Measurements from ENCODE around the gene RBM8A.

DNA sequence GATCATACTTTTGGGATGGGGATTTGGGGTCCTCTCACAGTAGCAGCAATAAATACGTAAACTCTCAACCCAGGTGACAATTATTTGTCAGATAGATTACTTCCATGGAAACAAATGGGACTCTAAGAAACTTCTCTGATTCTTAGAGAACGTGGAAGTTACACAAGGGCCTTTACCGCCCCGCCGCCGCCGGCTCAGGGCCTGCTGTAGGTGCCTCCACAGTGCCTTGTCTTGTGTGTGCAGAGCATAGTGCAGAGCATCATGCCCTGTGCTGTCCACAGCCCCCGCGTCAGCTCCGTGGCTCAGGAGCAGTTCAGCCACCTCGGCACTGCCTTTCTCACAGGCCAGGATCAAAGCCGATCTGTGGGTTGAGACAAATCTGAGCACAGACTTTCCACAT is 52.6 kb downstream of the RBM8A start:
- TF ChIP-seq, protein P1, sequence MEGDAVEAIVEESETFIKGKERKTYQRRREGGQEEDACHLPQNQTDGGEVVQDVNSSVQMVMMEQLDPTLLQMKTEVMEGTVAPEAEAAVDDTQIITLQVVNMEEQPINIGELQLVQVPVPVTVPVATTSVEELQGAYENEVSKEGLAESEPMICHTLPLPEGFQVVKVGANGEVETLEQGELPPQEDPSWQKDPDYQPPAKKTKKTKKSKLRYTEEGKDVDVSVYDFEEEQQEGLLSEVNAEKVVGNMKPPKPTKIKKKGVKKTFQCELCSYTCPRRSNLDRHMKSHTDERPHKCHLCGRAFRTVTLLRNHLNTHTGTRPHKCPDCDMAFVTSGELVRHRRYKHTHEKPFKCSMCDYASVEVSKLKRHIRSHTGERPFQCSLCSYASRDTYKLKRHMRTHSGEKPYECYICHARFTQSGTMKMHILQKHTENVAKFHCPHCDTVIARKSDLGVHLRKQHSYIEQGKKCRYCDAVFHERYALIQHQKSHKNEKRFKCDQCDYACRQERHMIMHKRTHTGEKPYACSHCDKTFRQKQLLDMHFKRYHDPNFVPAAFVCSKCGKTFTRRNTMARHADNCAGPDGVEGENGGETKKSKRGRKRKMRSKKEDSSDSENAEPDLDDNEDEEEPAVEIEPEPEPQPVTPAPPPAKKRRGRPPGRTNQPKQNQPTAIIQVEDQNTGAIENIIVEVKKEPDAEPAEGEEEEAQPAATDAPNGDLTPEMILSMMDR (conservative IDR thresholded peaks at IDR 0.05; ENCODE audit: low read depth, low read length): no peak
- no peak for TF ChIP-seq EZH2 (IDR thresholded peaks at IDR 0.05; ENCODE audit: low read length, unreplicated experiment)

Measured in PC-3 (cell line).